OCI-LY7 (cell line): ENCODE measurements around the gene LDB3. TPM values are rescaled to one million over a fixed set of nuclear protein-coding genes. Genes with fewer than 3 reads are reported as not detected.

Experiments used
- BruUV-seq: library from RNA; stranded (reverse); fragments of 400-500 nt; replicated peaks from 2 replicates; lab custom pipeline; 2021; lab: Mats Ljungman, UMichigan
- CTCF ChIA-PET: fragments of 300-600 bp; sonication (Branson Sonifier 250); formaldehyde crosslinking; loops from one replicate; lab custom pipeline; 2022; ENCODE audit warnings: antibody characterized with exemption; ENCODE audit not compliant: unreplicated experiment; lab: Charles Lee
- POLR2A ChIA-PET: fragments of 300-600 bp; sonication (Branson Sonifier 250); formaldehyde crosslinking; loops from one replicate; lab custom pipeline; 2022; ENCODE audit warnings: antibody characterized with exemption; lab: Charles Lee
- DNase-seq: peaks from one replicate; pipeline ENCODE4 v3.0.0-alpha.2; 2015; ENCODE audit warnings: low spot score
- H2AFZ ChIP-seq: fragments of 200-600 bp; sonication (generic), shearing (Covaris generic); 2 replicates; pipeline ENCODE4 v1.6.1; 2014; ENCODE audit warnings: mild to moderate bottlenecking, antibody characterized with exemption, low read length, moderate library complexity
- H3K27ac ChIP-seq: fragments of 200-600 bp; sonication (generic); 2 replicates; pipeline ENCODE4 v1.5.1; 2014; ENCODE audit warnings: mixed run types, low read depth, mild to moderate bottlenecking, moderate library complexity, low read length, inconsistent platforms; ENCODE audit not compliant: poor library complexity, severe bottlenecking
- H3K36me3 ChIP-seq: fragments of 200-600 bp; sonication (generic); 2 replicates; pipeline ENCODE4 v1.6.1; 2014; ENCODE audit warnings: mild to moderate bottlenecking, antibody characterized with exemption, low read length, moderate library complexity, mixed read lengths; ENCODE audit not compliant: insufficient read depth
- H3K4me1 ChIP-seq: fragments of 200-600 bp; sonication (generic); 2 replicates; pipeline ENCODE4 v1.5.1; 2014; ENCODE audit warnings: mild to moderate bottlenecking, low read length; ENCODE audit not compliant: insufficient read depth, poor library complexity, severe bottlenecking
- H3K4me2 ChIP-seq: fragments of 200-600 bp; sonication (generic); 2 replicates; pipeline ENCODE4 v1.6.1; 2014; ENCODE audit warnings: mild to moderate bottlenecking, low read length
- H3K4me3 ChIP-seq: fragments of 200-600 bp; sonication (generic); 2 replicates; pipeline ENCODE4 v1.5.1; 2014; ENCODE audit warnings: mild to moderate bottlenecking, low read depth, low read length; ENCODE audit not compliant: poor library complexity, severe bottlenecking
- H3K79me2 ChIP-seq: fragments of 200-600 bp; sonication (generic); 2 replicates; pipeline ENCODE4 v1.6.1; 2016; ENCODE audit warnings: low read depth, mild to moderate bottlenecking, low read length, moderate library complexity, mixed read lengths; ENCODE audit not compliant: insufficient read depth
- H3K9me2 ChIP-seq: fragments of 200-600 bp; sonication (generic); 2 replicates; pipeline ENCODE4 v1.6.1; 2016; ENCODE audit warnings: mild to moderate bottlenecking, low read length, mixed read lengths; ENCODE audit not compliant: insufficient read depth
- H3K9me3 ChIP-seq: fragments of 200-600 bp; sonication (generic); 2 replicates; pipeline ENCODE4 v1.6.1; 2014; ENCODE audit warnings: mild to moderate bottlenecking, mixed run types, low read length, mixed read lengths
- H4K20me1 ChIP-seq: fragments of 200-600 bp; sonication (generic); 2 replicates; pipeline ENCODE4 v1.6.1; 2014; ENCODE audit warnings: mild to moderate bottlenecking, antibody characterized with exemption, low read length, moderate library complexity, mixed read lengths; ENCODE audit not compliant: insufficient read depth
- CTCF ChIP-seq: fragments of 200-600 bp; sonication (generic); conservative IDR thresholded peaks from 2 replicates; pipeline ENCODE4 v1.5.1; 2014; ENCODE audit warnings: mild to moderate bottlenecking, antibody characterized with exemption, low read length, moderate library complexity, mixed read lengths
- EZH2phosphoT487 ChIP-seq: fragments of 200-600 bp; sonication (generic); IDR thresholded peaks from 2 replicates; pipeline ENCODE4 v1.6.1; 2018; ENCODE audit warnings: low read depth, borderline replicate concordance, mild to moderate bottlenecking, mixed run types, antibody characterized with exemption, low read length, moderate library complexity, mixed read lengths
- intact Hi-C: fragments of 100-400 bp; cut with micrococcal nuclease; formaldehyde crosslinking; loops from one replicate; pipeline ENCODE4 v1.10.0; 2022; ENCODE audit not compliant: unreplicated experiment
- total RNA-seq, 2 experiments: library from RNA; depleted of rRNA in 1 of 2; stranded (reverse); fragments of >200 nt in 1 of 2; shearing (Covaris generic) in 1 of 2; gene quantifications; 2 replicates each; pipeline ENCODE4 v1.2.3, GENCODE V29; 2014 to 2022

LDB3 gene
- total RNA-seq, 2 experiments from 2014 or later: 0.08 TPM; not detected in 1

GRCh38 chr10:86664341-86665217, 3.7 kb upstream of the LDB3 start:
- Histone ChIP-seq H3K79me2 (no peaks in the 10 kb centered on the region), H3K4me2 (no peak overlapping the region), H4K20me1 (no peaks in the 10 kb centered on the region), H3K9me2 (no peaks in the 10 kb centered on the region), H3K9me3 (no peaks in the 10 kb centered on the region), H3K4me1 (peaks cover 14% of the 10 kb centered on the region), H3K4me3 (no peak overlapping the region), H3K27ac (no peak overlapping the region), H3K36me3 (no peaks in the 10 kb centered on the region), H2AFZ (no peak overlapping the region)
- ChIA-PET CTCF (no interaction called here), POLR2A (interaction anchor here (0.6 kb wide), 1 partner anchor 130 kb away, joined by 3 read pairs; no protein-coding TSS in a partner anchor)
- DNase-seq: no peak
- TF ChIP-seq CTCF (no peak), EZH2phosphoT487 (no peak)
- intact Hi-C loops: no loop called here
- BruUV-seq: no TSS peak

- no peak overlapping the region for H3K4me3 ChIP-seq
- H3K4me1 ChIP-seq: peaks cover 16% of the 10 kb centered on the region
- H2AFZ ChIP-seq: no peak overlapping the region
- H3K9me2 ChIP-seq: no peaks in the 10 kb centered on the region
- no TSS peak for BruUV-seq
- POLR2A ChIA-PET: no interaction called here
- H3K36me3 ChIP-seq: no peaks in the 10 kb centered on the region
- TF ChIP-seq CTCF: no peak
- no peak for TF ChIP-seq EZH2phosphoT487
- no peaks in the 10 kb centered on the region for H3K79me2 ChIP-seq
- no peaks in the 10 kb centered on the region for H4K20me1 ChIP-seq
- intact Hi-C loops: no loop called here
- no peaks in the 10 kb centered on the region for H3K9me3 ChIP-seq
- CTCF ChIA-PET: no interaction called here
- no peak overlapping the region for H3K27ac ChIP-seq
- no peak for DNase-seq
- no peak overlapping the region for H3K4me2 ChIP-seq
These were observed 3.1 kb upstream of the LDB3 start for GRCh38 chr10:86665218-86665607.

- BruUV-seq: no TSS peak
- POLR2A ChIA-PET: no interaction called here
These were observed 2.4 kb upstream of the LDB3 start for GRCh38 chr10:86665868-86666267.

More at GRCh38 chr10:86665868-86666267, 2.4 kb upstream of the LDB3 start:
- intact Hi-C loops: no loop called here
- no peaks in the 10 kb centered on the region for H3K79me2 ChIP-seq
- no peaks in the 10 kb centered on the region for H3K36me3 ChIP-seq
- TF ChIP-seq CTCF (no peak), EZH2phosphoT487 (no peak)
- no peaks in the 10 kb centered on the region for H4K20me1 ChIP-seq
- no peaks in the 10 kb centered on the region for H3K9me2 ChIP-seq
- no peak overlapping the region for H3K4me2 ChIP-seq
- H2AFZ ChIP-seq: no peak overlapping the region
- H3K9me3 ChIP-seq: no peaks in the 10 kb centered on the region
- H3K27ac ChIP-seq: no peak overlapping the region
- CTCF ChIA-PET: no interaction called here
- H3K4me1 ChIP-seq: peaks cover 18% of the 10 kb centered on the region
- H3K4me3 ChIP-seq: no peak overlapping the region
- DNase-seq: no peak
